Measurements from ENCODE around the gene BRD2. TPM values are rescaled to one million over a fixed set of nuclear protein-coding genes. Genes with fewer than 3 reads are reported as not detected.

BRD2 gene
- 257 TPM for polyA plus RNA-seq (2012; ENCODE audit: insufficient read depth, insufficient read length, low read depth)

- H3K9me3 ChIP-seq, result no peaks in the 10 kb centered on the region
- H3K4me1 ChIP-seq, result peaks cover 5% of the 10 kb centered on the region; the same call in 1 of the 2 replicates
- TF ChIP-seq CTCF (IDR thresholded peaks at IDR 0.05; ENCODE audit: low read depth, low read length), result no peak
- H3K4me3 ChIP-seq (ENCODE audit: low read depth, low read length), result peak within 1 kb of the TSS; percentile 88
- H3K27me3 ChIP-seq, result no peaks in the 10 kb centered on the region
- peaks cover 27% of the 10 kb centered on the region for H3K36me3 ChIP-seq
- DNase-seq, result peak; percentile 97
Measured at GRCh38 chr6:32968093-32968866, at the start of gene BRD2. Gene BRD2 (plus strand): TSS chr6:32968594. CDS start chr6:32972899, 4,305 bp downstream.

- Histone ChIP-seq H3K27me3 (peaks cover 49% of the 10 kb centered on the region), H3K36me3 (no peaks in the 10 kb centered on the region), H3K4me3 (ENCODE audit: low read depth, low read length) (no peak overlapping the region), H3K9me3 (no peaks in the 10 kb centered on the region), H3K4me1 (no peaks in the 10 kb centered on the region)
- no peak for DNase-seq
- no peak for TF ChIP-seq CTCF (IDR thresholded peaks at IDR 0.05; ENCODE audit: low read depth, low read length)
Measured at GRCh38 chr6:32920715-32921114, 47.7 kb upstream of the BRD2 start.

DNA sequence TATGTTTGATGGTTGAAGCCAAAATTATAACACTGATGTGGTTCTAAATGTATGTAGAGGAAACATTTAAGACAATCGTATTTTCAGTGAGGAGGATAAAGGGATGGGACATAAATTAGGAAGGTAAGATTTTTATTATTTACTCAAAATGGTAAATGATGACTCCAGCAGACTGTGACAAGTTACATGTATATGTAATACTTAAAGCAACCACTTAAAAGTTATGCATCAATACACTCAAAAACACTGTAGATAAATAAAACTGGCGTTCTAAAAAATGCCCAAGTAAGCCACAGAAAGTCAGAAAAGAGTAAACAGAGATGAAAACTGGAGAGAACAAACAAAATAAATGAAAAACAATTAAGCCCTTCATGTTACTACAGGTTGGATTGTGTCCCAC lies 46.3 kb upstream of the BRD2 start:
- DNase-seq, result no peak
- no peaks in the 10 kb centered on the region for H3K36me3 ChIP-seq
- TF ChIP-seq CTCF (IDR thresholded peaks at IDR 0.05; ENCODE audit: low read depth, low read length), result no peak
- no peak overlapping the region for H3K4me3 ChIP-seq (ENCODE audit: low read depth, low read length)
- H3K9me3 ChIP-seq, result no peaks in the 10 kb centered on the region
- H3K4me1 ChIP-seq, result no peaks in the 10 kb centered on the region
- H3K27me3 ChIP-seq, result peaks cover 44% of the 10 kb centered on the region

- H3K4me3 ChIP-seq (ENCODE audit: low read depth, low read length), result no peak overlapping the region
- peaks cover 38% of the 10 kb centered on the region for H3K27me3 ChIP-seq
- no peaks in the 10 kb centered on the region for H3K4me1 ChIP-seq
- DNase-seq, result no peak
- TF ChIP-seq CTCF (IDR thresholded peaks at IDR 0.05; ENCODE audit: low read depth, low read length), result no peak
- H3K9me3 ChIP-seq, result no peaks in the 10 kb centered on the region
- no peaks in the 10 kb centered on the region for H3K36me3 ChIP-seq
Measured at GRCh38 chr6:32931211-32931610, 37.2 kb upstream of the BRD2 start.

GRCh38 chr6:32932132-32932868 lies 36.1 kb upstream of the BRD2 start:
- H3K4me3 ChIP-seq (ENCODE audit: low read depth, low read length), result no peak overlapping the region
- no peaks in the 10 kb centered on the region for H3K4me1 ChIP-seq
- H3K36me3 ChIP-seq, result no peaks in the 10 kb centered on the region
- TF ChIP-seq CTCF (IDR thresholded peaks at IDR 0.05; ENCODE audit: low read depth, low read length), result no peak
- H3K9me3 ChIP-seq, result no peaks in the 10 kb centered on the region
- no peak for DNase-seq
- peaks cover 43% of the 10 kb centered on the region for H3K27me3 ChIP-seq

DNA sequence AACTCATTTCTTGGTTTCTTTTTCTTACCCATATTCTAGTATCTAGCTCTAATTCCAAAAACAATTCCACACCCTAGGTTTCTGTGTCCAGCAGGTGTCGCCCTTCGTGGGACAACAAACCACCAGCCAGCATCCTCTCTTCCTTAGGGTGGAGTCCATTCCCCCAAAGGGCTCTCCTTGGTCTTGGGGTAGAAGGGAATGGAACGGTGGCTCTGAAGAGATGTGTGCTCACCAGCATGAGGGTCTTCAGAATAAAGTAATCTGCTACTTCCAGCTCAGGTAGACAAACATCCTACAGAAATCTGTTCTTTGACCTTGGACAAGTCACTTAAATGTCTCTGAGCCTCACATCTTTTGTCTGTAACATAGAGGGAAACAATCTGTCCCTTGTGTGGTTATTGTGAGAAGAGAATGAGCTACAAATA lies 34.7 kb upstream of the BRD2 start:
- Histone ChIP-seq H3K4me1 (no peaks in the 10 kb centered on the region), H3K9me3 (no peaks in the 10 kb centered on the region), H3K27me3 (peaks cover 44% of the 10 kb centered on the region), H3K36me3 (no peaks in the 10 kb centered on the region), H3K4me3 (ENCODE audit: low read depth, low read length) (no peak overlapping the region)
- peak; percentile 83 for TF ChIP-seq CTCF (IDR thresholded peaks at IDR 0.05; ENCODE audit: low read depth, low read length)
- peak; percentile 80 for DNase-seq

Measured in BE2C (cell line).